ENCODE measurements around the gene CAVIN1. TPM values are rescaled to one million over a fixed set of nuclear protein-coding genes. Genes with fewer than 3 reads are reported as not detected.
"Not testable (repeated sequence)": the region's sequence is repeated elsewhere in the genome, so short reads cannot be mapped to it uniquely, and the experiment has no call there.

Gene CAVIN1
- total RNA-seq, 4 donors from 2014 or later: 16.3 to 94.9 (median 35.9) TPM

- no peaks in the 10 kb centered on the region for H3K36me3 ChIP-seq
- no peaks in the 10 kb centered on the region for H3K27me3 ChIP-seq
- no peak for DNase-seq
- H3K9me3 ChIP-seq: no peaks in the 10 kb centered on the region
- H3K4me1 ChIP-seq: peaks cover 0 to 72% (median 5%) of the 10 kb centered on the region in 4 donors
- no peak for TF ChIP-seq CTCF (IDR thresholded peaks at IDR 0.05)
- TF ChIP-seq POLR2A (IDR thresholded peaks at IDR 0.05): no peak
- peak overlapping the region; percentile 54 to 79 (median 69) for H3K27ac ChIP-seq
- H3K4me3 ChIP-seq: peak overlapping the region; percentile 6 to 41 (median 30)
Measured at GRCh38 chr17:42378959-42379594, 44.0 kb downstream of the CAVIN1 start.

GRCh38 chr17:42378359-42378958, 44.6 kb downstream of the CAVIN1 start:
- no peak for TF ChIP-seq CTCF (IDR thresholded peaks at IDR 0.05)
- TF ChIP-seq POLR2A (IDR thresholded peaks at IDR 0.05): no peak
- peak overlapping the region; percentile 54 to 79 (median 69) for H3K27ac ChIP-seq
- no peak for DNase-seq
- H3K4me3 ChIP-seq: peak overlapping the region; percentile 6 to 41 (median 30)
- H3K27me3 ChIP-seq: no peaks in the 10 kb centered on the region
- peaks cover 0 to 69% (median 5%) of the 10 kb centered on the region in 4 donors for H3K4me1 ChIP-seq
- H3K36me3 ChIP-seq: no peaks in the 10 kb centered on the region
- H3K9me3 ChIP-seq: no peaks in the 10 kb centered on the region

DNA sequence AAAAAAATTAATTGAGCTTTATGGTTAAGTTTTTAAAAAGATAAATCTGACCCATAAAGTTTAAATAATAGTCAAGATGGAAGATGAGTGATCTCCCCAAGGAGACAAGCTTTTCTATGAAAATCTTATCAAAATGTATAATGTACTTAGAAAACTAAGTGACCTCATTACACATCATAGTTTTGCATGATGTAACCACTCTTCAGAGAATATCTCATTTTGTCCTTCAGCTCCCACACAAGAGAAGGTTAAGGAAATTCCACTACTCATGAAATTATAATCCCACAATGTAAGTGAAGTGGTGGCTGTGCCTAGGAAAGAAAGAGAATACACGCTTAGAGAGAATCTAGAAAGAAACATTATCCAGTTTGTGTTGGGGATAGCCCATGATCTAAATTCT, 49.2 kb downstream of the CAVIN1 start:
- Histone ChIP-seq H3K27me3 (no peaks in the 10 kb centered on the region), H3K27ac (no peak overlapping the region), H3K36me3 (peaks cover 0 to 4% (median 0%) of the 10 kb centered on the region in 3 donors), H3K4me1 (peaks cover 0 to 26% (median 0%) of the 10 kb centered on the region in 4 donors), H3K9me3 (no peaks in the 10 kb centered on the region), H3K4me3 (no peak overlapping the region)
- no peak for TF ChIP-seq POLR2A (IDR thresholded peaks at IDR 0.05)
- no peak for TF ChIP-seq CTCF (IDR thresholded peaks at IDR 0.05)
- DNase-seq: no peak

DNA sequence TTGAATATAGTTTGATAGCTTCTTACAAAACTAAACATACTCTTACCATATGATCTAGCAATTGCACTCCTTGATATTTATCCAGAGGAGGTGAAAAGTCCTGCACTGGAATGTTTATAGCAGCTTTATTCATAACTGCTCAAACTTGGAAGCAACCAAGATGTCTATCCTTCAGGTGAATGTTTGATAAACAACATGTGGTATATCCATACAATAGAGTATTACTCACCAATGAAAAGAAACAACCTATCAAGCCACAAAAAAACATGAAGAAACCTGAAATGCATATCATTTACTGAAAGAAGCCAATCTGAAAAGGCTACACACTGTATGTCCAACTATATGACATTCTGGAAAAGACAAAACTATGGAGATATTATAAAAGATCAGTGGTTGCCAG, 50.9 kb downstream of the CAVIN1 start:
- Histone ChIP-seq H3K27me3 (no peaks in the 10 kb centered on the region), H3K4me3 (no peak overlapping the region), H3K36me3 (peaks cover 0 to 4% (median 0%) of the 10 kb centered on the region in 3 donors), H3K27ac (no peak overlapping the region), H3K4me1 (peaks cover 0 to 13% (median under 1%) of the 10 kb centered on the region in 4 donors), H3K9me3 (no peaks in the 10 kb centered on the region)
- TF ChIP-seq CTCF (IDR thresholded peaks at IDR 0.05): no peak
- TF ChIP-seq POLR2A (IDR thresholded peaks at IDR 0.05): no peak
- DNase-seq: no peak

GRCh38 chr17:42368797-42369561, 54.1 kb downstream of the CAVIN1 start:
- peaks cover 0 to 32% (median 5%) of the 10 kb centered on the region in 4 donors for H3K4me1 ChIP-seq

GRCh38 chr17:42368310-42368709, 54.7 kb downstream of the CAVIN1 start:
- H3K4me1 ChIP-seq: peaks cover 2 to 38% (median 6%) of the 10 kb centered on the region in 4 donors
- not testable (repeated sequence) for H3K27me3 ChIP-seq, H3K4me3 ChIP-seq, DNase-seq, H3K36me3 ChIP-seq, H3K9me3 ChIP-seq, H3K27ac ChIP-seq

More at GRCh38 chr17:42368797-42369561, 54.1 kb downstream of the CAVIN1 start:
- H3K36me3 ChIP-seq, H3K27me3 ChIP-seq, DNase-seq, H3K9me3 ChIP-seq, H3K4me3 ChIP-seq, H3K27ac ChIP-seq: not testable (repeated sequence)

DNA sequence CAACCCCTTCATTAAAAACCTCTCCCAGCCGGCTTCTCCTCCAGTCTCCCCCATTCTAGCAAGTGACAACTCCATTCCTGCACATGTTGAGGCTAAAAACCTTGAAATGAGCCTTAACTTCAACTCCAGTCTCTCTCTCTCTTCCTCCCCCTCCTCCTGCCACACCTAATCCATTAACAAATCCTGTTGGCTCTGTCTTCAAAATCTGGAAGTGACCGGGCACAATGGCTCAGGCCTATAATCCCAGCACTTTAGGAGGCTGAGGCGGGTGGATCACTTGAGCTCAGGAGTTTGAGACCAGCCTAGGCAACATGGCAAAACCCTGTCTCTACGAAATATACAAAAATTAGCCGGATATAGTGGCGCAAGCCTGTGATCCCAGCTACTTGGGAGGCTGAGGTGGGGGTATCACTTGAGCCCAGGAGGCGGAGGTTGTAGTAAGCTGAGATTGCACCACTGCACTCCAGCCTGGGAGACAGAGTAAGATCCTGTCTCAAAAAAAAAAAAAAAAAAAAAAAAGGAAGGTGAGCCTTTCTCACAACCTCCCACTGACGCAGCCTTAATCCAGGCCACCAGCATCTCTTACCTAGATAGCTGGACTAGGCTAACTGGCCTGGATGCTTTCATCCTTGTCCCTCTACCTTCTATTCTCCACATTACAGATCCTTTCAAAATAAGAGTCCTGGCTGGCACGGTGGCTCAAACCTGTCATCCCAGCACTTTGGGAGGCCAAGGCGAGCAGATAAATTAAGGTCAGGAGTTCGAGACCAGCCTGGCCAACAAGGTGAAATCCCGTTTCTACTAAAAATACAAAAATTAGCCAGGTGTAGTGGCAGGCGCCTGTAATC, 56.7 kb downstream of the CAVIN1 start:
- not testable (repeated sequence) for H3K9me3 ChIP-seq, H3K4me3 ChIP-seq, DNase-seq, H3K27ac ChIP-seq, H3K36me3 ChIP-seq, H3K27me3 ChIP-seq
- H3K4me1 ChIP-seq: peaks cover 3 to 56% (median 9%) of the 10 kb centered on the region in 4 donors

All from Peyer's patch (tissue), 4 donors.